Measurements from ENCODE around the gene DNAJC30.

DNAJC30 gene

DNA sequence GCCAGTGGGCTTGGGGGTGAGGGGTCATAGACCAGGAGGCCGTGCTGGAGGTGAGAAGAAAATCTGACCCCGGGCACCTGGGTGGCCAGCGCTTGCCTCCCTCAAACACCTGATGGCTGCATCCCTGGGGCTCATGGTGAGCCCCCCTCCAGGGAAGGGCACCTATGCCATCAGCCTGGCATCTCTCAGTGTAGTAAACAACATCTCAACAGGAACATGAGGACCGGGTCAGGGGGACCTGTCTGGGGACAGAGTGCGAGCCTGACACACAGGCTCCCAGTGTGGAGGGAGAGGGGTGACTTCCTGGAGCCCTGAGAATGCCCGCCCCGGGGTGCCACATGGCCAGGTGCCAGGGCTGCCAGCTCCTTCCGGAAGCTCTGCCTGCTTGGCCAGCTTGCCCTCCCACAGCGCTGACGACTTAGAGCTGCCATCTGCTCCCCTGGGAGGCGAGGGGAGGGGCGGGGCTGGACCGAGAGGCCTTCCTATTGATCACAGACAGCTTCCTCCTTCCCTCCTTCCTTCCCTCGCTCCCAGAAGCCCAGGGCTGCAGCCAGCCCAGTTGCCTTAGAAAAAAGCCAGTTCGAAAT is 23.9 kb upstream of the DNAJC30 start:
- DNase-seq, result no peak

DNA sequence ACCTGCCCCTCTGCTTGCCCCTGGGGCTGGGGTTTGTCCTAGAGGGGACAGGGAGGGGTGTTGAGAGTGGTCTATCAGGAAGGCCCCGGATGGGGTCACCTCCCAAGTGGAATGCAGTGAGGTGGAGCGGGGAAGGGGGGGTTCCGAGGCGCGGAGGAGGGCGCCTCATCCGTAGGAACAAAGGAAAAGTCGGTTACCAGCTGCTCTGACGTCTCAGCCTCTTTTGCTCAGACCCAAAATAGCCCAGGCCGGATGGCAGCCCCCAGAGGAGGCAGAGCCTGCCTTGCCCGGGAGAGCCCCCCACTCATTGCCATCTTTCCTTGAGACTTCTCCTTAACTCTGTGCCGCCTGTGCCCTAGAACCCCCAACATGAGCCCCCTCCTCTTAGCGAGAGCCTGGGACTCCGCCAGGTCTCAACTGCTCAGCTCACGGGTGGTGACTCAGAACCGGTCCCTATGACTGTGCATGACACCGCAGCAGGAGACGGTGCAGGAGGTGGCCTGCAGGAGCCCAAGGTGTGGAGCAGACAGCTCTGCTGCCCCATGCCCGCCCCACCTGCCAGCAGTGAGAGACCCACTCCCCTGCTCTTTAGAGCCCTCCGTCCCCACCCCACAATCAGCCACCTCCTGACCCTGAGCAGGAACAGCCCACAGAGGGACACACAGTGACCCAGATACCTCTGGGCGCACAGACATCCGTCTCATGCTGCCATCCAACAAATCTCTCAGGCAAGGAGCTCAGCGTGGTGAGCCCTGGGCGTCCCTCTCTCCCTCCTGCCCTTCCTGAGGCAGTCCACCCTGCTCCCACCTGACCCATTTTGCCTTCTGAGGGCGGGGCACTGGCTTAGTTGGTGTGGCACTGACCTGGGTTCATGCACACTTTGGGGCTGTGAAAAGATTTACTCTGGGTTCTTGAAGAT is 23.1 kb upstream of the DNAJC30 start:
- DNase-seq, result no peak

DNA sequence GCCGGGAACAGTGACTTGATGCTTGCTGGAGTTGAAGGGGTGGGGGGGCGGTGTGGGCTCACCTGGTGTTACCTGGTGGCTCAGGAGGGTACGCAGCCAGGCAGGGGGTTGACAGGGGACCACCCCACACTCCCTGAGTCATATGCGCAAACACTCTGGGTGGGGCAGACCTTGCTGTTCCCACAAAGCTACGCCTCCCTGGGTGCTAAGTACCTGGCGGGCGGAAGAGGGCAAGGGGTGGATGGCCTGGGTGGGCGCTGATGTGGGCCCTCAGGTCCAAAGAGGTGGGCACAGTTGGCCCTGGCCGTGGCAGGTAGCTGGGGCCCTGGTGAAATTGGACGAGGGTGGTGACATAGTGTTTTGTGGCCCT is 22.3 kb upstream of the DNAJC30 start:
- DNase-seq, result no peak

DNA sequence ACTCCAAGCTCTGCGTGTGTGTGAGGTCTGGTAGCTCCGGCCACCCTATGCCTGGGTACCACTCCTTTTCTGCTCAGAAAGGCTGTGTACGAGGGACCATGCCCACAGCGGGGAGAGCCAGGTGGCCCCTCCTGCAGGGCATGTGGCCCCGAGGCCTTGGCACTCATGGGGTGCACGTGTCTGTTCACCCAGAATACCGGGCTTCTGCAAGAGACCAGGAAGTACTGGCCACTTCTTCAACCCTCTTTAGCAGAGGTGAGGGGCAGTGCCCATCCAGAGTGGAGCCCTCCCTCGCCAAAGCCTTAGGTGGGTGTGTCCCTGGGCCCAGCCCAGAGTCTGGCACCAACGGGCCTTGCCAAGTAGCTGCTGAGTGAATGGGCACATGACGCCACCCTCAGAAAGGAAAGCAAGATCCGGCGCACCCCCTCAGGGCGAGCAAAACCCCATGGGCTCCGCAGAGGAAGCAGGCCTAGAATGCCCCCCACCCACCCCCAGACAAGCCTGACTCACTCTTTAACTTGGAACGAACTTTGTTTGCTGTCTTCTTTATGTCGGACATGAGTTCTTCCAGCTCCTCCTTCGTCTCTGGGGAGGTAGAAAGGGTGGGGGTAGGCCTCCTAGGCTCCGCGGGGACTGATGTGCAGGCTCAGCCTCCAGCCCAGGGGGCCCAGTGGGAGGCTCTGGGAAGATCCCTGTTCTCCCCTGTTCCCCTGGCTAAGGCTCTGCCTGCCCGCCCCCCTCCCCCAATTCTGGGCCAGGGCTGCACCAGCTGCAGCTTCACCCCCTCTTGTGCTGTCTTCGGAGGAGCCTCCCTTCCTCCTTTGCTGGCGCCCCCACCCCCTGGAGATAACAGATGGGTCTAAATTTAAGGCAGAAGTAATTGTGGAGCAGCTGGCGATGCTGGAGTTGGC is 21.6 kb upstream of the DNAJC30 start:
- DNase-seq, result no peak

DNA sequence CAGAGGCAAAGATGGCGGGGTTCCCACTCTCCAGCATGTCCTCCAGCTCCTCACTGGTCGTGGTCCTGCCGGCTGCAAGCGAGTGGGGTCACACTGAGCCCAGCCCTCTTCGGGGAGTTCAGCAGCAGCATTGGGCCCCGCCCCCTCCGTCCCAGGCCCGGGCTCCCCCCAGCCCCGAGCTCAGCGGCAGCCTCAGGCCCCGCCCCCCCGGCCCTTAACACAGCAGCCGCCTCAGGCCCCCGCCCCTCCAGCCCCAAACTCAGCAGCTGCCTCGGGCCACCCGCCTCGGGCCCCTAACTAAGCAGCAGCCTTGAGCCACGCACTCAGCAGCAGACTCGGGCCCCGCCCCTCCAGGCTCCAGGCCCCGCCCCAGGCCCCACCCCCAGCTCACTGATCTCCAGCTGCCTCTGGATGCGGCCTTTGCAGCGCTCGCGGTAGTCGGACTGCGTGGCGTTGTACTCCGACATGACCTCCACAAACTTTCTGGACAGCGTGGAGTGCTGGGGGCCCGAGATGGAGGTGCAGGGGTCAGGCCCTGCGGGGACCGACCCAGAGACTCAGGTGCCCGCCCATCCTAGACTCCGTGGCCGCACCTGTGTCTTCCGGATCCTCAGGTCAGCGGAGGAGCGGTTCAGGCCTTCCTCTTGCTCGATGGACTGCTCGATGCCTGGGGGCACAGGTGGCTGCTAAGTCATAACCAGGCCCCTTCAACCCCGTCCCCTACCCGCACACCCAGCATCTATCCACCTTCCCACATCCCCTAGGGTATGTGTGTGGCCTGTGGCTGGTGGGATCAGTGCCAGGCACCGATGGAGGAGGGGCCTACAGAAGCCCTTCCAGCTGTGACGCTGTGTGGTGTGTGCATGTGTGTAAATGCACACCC is 20.7 kb upstream of the DNAJC30 start:
- DNase-seq, result peak in 1 of 2 donors; percentile 65

DNA sequence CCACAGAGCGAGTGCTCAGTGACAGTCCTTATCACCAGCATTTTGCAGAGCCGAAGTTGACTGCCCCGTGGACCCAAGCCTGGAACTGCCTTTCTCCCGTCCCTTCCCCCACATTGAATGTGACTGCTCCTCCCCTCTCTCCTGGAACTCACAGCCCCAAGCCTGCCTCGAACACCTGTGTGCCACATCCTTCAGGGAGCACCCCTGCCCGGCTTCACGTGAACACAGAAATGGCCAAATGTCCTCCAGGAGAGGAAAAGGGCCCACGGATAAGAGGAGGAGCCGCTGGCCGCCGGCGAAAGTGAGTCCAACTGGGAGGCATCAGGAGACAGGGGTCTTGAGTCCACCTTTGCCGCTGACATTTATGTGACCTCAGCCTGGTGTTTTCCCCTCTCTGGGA is 20.0 kb upstream of the DNAJC30 start:
- DNase-seq, result no peak

DNA sequence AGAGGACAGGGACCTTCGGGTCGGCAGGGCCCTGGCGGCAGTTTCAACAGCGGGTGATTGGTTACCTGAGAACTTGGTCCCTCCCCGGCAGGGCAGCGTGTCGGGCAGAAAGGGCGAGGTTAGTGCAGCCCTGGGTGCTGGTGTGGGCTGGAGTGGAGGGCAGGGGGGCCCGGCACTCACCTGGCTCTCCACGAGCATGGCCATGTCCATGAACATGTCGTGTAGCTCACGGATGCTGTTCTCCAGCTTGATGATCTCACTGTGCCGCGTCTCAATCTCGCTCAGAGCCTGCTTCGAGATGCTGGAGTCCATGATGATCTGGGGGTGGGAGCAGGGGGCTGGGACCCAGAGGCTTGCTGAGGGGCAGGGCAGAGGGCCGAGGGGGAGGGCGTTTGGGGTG is 19.4 kb upstream of the DNAJC30 start:
- DNase-seq, result no peak

DNA sequence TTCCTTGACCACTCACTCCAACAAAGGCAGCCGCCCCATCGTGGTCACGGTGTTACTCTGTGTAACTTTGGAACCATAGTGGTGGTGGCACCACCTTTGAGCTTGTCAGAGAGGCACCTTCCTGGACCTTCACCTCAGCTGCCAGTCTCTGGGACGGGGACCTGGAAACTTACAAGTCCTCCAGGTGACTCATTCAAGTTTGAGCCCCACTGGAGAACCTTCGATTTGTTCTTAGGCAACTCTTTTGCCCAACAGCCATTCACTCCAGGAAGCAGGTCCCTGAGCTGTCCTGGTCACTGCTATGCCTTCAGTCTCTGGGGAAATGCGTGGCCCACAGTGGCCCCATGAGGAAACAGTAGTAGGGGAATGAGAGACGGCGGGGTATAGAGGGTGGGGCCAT is 19.0 kb upstream of the DNAJC30 start:
- no peak for DNase-seq

DNA sequence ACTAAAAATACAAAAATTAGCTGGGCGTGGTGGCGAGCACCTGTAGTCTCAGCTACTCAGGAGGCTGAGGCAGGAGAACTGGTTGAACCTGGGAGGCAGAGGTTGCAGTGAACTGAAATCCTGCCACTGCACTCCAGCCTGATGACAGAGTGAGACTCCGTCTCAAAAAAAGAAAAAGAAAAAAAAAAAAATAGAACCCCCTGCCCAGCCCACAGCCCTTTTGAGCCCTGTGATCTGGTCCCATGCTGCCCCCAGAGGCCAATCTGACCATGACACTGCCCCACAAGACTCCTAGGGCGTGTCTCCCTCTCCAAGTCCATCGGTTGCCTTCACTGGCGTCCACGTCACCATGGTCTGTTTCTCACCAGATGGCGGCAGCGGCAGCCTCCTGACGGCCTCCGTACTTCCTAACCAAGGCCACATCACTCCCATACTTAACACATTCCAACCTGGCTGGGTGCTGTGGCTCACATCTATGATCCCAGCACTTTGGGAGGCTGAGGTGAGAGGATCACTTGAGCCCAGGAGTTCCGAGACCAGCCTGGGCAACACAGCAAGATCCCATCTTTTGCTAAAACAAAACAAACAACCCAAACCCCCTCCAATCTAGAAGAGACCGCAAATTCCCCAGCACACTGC is 18.2 kb upstream of the DNAJC30 start:
- peak; percentile 41 to 53 for DNase-seq

DNA sequence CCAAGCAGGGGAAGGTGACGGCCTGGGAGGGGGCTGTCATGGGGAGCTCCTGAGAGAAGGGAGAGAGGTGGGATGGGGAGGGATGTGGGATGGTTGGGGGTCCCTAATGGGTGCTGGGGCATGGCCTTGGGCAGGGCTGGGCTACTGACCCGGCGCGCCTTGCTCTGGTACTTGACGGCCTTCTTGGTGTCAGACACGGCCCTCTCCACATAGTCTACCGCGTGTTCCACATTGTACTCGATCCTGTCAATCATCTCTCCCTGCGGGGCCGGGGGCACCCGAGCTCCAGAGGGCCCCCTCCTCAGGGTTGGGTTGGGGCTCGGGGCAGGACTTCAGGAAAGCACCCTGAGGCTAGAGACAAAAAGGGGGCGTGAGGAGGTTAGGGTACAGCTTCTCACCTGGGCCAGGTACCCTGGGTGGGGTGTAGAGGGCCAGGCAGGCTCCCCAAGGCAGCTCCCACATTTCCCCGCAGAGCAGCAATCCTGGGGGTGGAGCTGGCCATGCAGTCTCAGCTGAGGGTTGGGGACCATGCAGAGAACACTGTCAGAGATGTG is 17.4 kb upstream of the DNAJC30 start:
- no peak for DNase-seq

DNA sequence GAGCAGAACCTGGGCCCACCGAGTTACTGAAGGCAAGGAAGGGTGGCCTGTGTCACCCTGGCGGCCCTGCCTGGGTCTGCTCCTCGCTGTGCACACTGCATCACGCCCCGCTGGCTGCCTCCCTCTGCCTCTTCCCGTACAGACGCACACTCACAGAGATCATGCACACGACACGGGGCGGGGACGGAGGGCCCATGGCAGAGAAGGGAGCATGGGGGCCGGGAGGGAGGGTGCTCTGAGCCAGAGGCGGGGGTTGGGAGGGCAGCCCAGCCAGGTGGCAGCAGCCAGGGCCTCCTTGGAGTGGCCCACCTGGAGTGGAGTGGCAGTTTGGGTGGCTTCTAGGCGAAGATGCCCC is 16.8 kb upstream of the DNAJC30 start:
- no peak for DNase-seq

DNA sequence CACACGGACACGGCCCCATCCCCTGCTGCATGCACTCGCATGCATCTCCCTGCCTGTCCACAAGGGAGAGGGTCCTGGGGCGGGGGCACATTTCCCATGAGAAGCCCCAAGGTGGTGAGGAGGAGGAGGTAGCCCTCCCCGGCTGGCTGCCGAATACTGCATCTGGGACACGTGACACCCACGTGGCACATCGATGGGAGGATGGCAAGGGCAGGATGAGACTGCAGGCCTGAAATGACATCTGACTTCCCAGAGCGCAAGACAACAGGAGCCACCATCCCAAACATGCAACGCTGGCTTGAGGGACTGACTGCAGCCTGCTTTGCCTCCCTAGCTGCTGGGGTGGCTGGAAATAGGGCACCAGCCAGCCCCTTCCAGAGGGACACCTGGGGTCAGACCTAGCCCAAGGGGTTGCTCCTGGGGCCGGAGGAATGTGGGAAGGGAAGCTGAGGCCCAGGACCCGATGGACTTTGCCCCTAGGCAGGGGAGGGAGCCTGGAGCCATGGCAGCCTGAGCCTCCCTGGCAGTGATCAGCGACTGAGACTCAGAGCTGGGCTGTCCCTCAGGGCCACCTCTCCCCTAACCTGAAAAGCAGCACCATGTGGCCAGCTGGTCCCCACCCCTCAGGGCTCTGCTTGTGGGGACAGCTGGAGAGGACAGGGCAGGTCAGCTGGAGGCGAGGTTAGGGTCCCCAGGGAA is 16.3 kb upstream of the DNAJC30 start:
- no peak for DNase-seq

DNA sequence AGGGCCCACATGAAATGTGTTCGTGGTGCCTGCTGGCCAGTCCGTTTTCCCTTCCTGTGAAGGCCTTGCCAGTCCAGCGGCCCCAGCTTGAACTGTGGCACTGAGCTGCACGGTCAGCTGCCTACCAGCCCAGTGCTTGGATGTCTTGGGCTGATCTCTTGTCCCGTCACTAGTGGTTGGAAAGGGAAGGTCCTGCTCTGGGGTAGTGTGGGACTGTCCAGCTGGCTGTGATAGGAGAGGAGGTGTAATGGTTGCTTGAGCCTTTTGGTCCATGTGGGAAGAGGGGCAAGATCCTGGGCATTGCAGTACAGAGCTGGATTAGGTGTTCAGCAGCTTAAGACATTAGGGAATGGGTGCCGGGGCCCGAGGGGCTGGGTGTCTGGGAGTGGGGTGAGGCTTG is 15.2 kb upstream of the DNAJC30 start:
- no peak for DNase-seq

DNA sequence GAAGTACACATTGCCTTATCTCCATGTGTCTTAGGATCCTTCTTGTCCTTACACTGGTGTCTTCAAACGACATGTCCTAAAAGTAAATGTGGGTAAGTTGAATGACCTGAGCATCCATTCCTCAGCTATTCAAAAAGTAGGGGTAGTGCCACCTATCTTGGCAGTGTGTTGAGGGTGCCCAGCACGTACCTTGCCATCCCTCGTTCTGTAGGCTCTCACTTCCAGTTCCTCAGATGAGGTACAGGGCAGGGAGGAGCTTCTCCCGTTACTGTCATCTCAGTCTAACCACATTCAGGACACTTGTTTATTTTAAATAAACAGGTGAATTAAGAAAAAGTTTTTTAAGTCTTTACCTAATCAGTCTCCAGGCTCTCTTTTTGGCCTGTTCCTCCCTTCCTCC is 13.1 kb upstream of the DNAJC30 start:
- DNase-seq, result no peak

DNA sequence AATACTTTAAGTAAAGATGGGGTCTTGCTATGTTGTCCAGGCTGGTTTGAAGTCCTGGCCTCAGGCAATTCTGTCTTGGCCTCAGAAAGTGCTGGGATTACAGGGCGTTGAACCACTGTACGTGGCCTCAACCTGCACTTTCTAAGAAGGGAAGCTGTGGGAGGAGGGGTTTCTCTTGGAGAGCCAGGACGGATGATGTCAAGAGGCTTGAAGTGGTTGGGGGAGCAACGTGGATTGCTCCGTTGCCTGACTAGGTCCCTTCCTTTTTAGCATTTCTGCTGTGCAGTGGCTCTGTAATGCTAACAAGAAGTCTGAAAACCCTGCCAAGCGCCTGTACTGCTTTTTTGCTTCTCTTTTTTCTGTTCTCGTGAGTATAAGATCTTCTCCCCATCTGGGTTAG is 7.4 kb upstream of the DNAJC30 start:
- DNase-seq, result no peak

DNA sequence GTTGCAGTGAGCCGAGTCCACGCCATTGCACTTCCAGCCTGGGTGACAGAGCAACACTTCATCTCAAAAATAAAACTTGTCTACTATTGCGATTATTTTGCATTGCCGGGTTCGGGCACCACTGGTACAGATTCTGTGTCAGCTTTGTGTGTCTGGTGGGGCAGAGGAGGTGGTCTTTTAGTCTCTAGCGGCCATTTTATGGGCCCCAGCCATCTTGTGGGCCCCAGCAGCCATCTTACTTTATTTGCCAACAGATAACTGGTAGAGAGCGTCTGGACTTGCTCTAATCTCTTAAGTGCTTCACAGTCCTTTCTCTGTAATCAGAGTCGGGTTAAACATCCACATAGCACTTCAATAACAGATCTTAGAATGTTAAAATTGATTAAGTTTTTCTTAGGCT is 5.0 kb upstream of the DNAJC30 start:
- DNase-seq, result no peak

DNA sequence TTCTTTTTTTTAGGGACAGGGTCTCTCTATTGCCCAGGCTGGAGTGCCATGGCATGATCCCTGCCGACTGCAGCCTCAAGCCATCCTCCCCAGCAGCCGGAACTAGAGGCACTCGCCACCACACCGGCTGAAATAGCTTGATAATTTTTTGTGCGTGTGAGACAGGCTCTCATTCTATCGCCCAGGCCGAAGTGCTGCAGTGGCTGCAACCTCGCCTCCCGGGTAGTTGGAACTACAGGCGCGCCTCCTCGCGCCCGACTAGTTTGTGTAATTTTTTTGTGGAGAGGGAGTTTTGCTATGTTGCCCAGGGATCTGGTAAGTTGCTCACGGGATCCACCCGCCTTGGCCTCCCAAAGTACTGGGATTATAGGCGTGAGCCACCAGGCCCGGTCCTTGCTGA is 2.1 kb upstream of the DNAJC30 start:
- no peak for DNase-seq

DNA sequence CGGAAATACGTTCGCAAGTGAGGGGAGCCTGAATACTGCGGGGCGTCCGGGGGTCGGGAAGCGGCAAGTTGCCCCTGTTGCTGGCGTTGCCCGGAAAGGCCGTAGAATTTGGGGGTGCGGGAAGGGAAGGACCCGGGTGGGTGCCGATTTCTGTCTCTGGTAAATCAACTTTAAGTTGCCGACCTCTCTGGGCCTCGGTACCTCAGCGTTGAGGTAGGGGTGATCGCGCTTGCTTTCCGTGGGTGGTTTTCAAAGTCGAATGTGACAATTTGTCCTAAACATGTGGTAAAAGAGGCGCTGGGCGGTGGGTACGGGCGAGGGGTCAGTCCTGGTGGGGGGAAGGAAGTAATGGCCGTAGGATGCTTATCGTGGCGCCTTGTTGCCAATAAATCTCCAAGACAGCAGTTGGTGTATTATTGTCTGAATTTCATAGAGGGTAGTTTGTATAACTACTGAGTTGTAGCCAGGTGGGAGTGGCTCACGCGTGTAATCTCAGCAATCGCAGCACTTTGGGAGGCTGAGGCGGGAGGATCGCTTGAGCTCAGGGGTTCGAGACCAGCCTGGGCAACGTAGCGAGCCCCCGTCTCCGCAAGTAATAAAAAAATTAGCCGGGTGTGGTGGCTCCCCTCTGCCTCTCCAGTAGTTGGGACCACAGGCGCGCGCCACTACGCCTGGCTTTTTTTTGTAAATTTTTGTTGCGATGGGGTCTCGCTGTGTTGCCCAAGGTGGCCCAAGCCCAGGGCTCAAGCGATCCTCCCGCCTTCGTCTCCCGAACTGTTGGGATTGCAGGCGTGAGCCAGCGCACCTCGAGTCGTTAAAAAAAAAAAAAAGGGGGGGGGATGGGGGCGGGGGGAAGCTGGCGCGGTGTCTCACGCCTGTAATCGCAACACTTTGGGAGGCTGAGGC is 788 bp upstream of the DNAJC30 start:
- no peak for DNase-seq

DNA sequence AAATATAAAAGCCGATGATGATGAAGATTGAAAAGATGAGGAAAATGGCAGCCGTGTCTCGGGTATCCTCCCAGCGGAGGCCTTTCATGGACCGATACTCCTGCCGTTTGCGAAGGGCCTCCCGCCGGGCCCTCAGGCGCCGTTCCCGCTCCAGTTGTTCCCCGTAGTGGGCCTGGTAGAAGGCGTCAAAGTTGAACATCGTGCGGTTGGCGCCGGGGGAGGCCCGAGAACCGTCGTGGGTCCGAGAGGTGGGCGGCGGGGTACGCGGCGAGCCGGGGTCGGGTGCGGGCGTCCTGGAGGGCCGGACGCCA is 553 bp downstream of the DNAJC30 start:
- no peak for DNase-seq

DNA sequence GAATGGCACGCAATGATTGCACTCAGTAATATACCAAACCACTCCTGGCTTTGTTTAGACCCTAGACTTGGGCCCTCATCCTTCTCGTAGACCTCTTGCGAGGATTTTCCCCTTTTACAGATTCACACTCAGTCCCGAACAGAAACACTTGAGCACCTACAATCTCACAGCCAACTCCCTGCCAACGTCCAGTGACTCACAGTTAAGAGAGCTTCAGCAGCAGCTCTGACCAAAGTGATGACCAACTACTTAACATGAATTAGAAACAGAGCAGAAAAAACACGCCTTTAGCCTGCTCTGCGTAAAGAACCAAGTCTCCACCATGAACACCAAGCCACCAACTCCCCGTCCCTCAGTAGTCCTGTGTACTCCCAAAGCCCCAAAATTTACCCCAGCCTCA is 2.2 kb downstream of the DNAJC30 start:
- DNase-seq, result no peak
